ENCODE data around the gene KRTAP5-1.

Gene KRTAP5-1

DNA sequence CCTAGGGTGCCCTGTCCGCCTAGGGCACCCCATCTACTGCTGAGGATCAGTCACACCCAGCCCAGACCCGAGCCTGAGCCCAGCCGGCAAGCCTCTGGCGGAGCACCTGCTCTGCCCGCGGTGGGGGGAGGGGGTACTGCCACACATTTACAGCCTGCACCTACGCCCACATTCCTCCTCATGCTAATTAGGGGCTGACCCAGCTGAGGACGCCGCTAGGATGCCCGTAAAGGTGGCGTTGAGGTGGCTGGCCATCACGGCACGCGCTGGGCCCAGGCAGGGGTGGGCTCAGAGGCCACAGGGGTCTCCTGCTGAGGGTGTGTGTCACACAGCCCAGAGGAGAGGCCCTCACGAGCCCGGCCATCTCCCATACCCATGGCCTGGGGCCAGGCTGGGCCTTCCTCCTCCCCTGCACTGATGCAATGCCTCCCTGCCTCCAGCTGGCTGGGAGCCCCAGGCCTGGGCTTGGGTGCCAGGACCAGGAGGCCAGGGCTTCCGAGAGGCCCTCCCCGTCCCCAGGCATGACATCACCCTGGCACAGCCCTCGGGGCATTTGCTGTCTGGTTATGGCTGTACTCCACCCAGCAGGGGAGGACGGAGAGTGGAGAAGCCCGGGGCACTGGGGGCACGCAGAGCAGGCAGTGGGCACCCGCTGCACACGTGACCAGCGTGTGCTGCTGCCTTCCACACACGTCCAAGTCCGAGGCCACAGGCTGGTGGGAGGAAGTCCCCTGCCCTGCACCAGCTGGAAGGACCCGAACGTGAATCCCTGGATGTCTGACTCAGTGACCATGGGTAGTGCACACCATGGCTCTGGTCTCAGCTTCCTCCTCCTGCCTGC lies 25.8 kb downstream of the KRTAP5-1 start:
- peak; percentile 58 for DNase-seq (ENCODE audit: low read depth)

GRCh38 chr11:1558775-1559110 lies 26.3 kb downstream of the KRTAP5-1 start:
- no peak for DNase-seq (ENCODE audit: low read depth)

DNA sequence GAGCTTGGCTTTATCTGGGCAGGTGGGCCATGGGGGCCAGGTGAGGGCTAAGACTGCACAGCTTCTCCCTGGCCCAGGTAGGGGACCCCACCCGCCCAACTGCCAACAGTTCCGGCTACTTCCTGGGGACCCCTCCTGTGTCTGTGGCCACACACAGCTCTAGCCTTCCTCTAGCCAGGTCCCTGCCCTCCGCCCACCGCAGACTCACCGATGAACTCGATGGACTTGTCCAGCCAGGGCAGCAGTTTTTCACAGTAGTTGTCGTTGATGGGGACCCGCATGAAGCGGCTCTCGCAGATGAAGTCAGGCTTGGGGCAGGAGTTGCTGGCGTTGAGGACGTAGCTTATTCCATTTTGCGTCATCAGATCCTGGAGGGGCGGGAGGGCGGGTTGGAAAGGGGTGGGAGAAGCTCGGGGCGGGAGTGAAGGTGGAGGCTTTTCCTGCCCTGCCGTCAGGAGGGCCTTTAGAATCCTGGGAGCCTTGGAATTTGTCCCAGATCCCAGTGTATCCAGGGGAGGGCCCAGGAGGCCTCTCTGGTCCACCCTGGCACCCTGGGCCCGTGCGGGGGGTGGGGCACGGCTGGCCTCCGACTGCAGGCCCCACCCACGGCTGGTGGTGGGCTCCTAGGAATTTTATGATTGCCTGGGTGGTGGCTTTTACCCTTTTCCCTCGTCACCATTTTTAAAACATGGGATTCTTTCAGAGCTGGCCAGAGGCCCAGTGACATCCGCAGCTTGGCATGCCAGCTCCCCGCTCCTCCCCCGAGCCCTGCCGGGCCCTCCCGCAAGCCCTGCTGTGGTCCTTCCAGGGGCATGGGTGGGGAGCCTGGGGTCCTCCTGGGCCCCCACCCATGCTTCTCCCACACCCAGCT lies 26.9 kb downstream of the KRTAP5-1 start:
- DNase-seq (ENCODE audit: low read depth): peak; percentile 41

DNA sequence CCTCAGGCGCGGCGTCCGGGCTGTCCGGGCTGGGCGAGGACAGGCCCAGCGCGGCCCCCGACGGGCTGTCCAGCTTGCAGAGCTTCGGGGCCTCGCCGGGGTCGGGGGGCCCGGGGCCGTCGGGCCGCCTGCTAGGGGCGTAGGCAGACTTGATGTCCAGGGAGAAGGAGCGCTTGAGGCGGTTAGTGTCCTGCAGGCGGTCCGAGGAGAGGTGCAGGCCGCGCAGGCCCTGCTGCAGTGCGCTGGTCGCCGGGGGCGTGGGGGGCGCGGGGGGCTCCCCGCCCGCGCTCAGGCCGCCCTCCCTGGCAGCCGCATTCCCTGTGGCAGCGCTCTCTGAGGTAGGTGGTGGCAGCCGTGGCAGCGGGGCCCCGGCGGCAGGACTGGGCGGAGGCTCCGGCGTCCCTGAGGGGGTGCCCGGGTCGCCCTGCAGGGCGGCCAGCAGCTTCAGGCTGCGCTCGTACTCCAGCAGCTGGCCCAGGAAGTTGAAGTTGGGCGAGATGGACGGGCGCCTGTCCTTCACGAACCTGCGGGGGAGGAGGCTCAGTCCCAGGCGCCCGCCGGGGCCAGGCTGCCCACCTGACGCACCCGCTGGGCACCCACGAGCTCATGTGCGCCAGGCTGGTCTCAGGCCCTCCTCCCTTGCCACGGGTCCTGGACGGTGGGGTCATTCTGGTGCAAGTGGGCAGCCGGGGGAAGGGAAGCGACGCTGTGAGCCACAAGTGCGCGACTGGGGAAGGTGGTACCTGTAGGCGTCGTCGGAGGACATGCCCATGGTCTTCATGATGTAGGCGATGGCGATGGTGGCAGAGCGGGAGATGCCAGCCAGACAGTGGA lies 27.8 kb downstream of the KRTAP5-1 start:
- no peak for DNase-seq (ENCODE audit: low read depth)

DNA sequence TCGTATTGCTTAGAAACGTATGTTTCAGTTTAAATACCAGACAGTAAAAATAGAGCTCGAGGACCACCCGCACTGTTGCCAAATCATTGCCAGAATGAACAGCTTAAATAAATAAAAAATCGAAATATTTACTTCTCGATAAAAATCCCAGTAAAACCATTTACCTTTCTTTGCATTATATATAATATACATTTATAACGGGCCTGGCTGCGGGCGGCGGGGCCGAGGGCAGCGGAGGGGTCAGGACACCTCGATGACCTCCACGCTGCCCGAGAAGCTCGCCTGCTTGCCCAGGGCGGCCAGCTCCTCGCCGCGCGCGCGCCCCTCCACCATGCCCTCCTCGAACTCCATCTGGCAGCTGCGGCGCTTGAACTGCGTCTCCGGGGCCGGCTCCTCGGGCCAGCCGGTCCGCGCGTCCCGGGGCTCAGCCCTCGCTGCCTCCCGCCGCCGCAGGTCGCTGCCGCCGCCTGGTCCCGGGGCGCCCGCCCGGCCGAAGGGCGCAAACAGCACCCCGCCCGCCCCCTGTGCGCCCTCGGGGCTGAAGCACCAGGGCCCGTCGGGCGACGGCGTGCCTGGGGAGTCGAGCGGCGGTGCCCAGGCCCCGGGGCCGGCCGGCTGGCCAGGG lies 28.7 kb downstream of the KRTAP5-1 start:
- DNase-seq (ENCODE audit: low read depth): no peak

DNA sequence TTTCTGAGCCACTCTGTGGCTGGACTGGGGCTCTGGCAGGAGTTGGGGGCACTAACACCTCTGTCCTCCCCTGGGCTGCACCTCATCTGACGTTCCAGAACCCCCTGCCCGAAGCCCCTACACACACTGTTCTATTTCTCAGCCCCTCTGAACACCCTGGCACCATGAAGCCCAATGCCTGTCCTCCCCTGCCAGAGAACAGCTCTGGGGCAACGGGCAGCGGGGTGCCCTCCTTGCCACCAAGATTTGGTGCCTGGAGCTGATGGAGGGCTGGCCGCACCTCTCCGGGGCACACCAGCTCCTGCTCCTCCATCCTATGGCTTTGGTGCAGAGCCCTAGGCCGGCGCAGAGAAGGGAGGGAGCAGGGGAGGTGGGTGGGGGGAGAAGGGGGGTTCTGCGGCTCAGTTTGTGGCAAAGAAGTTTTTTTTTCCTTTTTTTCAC lies 29.4 kb downstream of the KRTAP5-1 start:
- DNase-seq (ENCODE audit: low read depth): no peak

- DNase-seq (ENCODE audit: low read depth): no peak
Observed at GRCh38 chr11:1554981-1555712, 29.9 kb downstream of the KRTAP5-1 start.

DNA sequence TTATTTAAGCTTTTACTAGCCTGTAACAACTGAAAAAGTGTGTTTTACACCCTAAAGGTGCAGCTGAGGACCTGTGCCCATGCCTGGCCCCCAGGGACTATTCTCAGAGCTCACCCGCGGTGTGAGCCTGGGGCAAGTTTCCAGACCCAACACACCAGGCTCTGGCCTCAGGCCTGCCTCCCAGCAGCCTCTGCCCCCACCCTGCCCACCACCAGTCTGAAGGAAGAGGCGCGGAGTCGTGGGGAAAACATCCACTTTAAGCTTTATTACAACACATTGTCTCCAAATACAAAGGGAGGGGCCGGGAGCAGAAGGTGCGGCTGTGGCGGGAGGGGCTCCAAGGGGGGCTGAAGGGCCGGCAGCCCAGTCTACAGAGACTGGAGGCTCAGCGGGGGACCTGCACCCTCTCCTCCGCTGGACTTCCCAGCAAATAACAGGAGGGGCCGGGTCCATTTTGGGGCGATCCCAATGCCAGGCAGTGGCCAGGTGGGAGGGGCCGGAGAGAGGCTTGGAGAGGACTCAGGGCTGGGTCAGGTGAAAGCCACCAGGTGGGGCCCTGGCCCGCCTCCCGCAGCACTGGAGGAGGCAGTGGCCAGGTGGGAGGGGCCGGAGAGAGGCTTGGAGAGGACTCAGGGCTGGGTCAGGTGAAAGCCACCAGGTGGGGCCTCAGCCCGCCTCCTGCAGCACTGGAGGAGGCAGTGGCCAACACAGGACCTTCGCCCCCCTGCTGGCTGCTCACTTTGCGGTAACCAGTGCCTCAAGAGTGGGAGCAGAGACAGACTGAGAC lies 31.1 kb downstream of the KRTAP5-1 start:
- no peak for DNase-seq (ENCODE audit: low read depth)

DNA sequence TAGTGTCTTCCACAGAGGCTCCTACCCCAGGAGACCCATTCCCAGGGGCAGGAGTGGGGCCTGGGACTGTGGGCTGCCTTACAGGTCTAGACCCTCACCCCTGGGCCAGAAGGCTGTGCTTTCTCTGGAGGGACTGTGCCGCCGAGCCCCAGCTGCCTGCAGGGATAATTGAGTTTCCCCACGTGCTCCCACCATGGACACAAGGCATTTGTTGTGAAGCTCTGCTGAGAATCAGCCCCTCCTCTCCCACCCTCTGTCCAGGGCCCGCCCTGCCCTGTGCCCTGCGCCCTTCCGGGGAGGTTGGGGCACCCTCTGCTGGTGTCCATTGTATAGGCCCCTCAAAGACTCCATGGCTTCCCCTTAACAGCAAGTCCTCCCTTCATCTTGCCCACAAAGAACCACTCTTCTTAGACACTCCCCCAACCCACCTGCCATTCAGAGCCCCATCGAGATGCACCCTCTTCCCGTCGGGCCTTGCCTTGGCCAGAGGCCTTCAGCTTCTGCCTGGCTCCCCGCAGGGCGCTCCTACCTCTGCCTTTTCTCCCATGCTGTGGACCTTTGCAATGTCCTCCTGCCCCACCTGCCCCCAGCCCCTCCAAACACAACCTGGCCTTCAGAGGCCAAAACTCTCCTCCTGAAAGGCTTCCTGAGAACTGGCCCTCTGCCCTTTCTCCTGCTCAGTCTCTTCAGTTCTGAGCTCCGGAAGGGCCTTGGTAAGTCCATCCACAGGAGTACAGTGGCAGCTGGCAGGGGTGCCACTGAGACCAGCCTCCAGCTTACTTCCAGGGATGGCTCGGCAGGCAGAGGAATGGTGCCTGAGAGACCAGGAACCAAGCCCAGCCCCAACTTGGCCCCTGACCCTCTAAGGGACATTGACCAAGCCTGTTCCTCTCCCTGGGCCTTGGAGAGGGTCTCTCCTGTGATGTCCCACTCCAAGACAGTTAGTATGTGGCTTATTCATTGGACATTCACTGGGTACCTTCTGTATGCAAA lies 35.4 kb downstream of the KRTAP5-1 start:
- DNase-seq (ENCODE audit: low read depth): no peak

DNA sequence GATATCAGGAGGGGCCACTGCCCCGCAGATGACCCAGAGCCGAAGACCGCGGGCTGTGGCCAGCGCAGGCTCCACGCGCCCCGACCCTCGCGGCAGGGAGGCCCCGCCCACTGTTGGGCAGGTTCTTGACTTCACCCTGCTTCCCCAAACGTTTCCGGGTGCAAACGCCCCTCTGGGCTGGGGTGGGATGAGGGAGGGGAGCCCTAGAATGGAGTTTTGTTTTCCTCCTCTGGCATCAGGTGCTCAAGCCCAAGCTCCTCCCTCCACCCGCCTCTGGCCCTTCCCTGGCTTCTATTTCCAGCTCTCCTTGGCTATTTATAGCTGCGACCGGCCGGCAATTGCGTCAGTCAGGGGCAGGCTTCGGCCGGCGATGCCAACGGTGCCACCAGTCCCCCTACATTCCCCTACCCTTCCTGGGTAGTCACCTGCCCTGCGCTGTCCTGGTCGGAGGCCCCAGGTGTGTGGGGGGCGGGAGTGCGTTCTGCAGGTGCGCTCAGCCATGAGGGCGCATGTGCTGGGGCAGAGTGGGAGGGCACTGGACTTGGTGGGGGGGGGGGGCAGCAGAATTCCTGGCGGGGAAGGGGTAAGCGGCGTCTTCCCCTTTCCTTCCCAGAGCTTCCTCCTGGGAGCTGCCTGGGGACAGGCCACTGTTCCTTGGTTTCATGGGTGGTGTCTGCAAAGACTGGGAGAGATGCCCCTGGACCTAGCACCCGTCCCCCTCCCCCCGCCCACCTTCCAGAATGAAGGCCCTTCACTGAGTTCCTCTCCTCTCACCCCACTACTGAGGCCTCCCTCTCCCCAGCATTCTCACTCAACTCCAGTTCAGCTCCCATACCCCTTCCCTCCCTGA lies 36.6 kb downstream of the KRTAP5-1 start:
- DNase-seq (ENCODE audit: low read depth): no peak

DNA sequence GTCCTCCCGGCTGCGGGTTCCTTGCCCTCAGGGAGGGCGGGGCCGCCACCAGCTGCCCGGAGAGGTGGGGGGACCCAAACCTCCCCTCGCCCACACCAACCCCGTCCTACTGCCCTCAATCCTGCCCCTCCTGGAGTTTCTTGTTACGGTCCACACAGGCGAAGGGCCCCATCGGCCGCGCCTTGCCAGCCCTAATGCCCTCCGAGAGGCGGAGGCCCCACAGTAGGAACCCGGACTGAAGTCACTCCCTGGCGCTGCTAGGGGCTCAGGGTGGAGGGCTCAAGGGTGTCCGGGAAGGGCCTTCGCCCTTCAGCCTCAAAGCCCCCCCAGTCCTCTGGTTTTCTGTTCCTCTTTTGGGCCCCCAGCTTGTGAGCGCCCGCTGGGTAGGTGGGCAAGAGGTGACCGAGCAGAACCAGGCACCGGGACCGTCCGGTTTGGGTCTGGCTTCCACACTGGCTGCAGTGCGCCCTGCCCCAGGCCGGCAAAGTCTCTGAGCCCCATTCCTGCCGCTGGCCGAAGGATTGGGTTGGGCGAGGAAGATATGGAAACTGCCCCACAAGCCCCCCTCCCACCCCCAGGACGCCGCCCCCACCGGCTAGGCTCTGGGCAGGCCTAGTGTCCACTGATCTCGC lies 37.5 kb downstream of the KRTAP5-1 start:
- no peak for DNase-seq (ENCODE audit: low read depth)

DNA sequence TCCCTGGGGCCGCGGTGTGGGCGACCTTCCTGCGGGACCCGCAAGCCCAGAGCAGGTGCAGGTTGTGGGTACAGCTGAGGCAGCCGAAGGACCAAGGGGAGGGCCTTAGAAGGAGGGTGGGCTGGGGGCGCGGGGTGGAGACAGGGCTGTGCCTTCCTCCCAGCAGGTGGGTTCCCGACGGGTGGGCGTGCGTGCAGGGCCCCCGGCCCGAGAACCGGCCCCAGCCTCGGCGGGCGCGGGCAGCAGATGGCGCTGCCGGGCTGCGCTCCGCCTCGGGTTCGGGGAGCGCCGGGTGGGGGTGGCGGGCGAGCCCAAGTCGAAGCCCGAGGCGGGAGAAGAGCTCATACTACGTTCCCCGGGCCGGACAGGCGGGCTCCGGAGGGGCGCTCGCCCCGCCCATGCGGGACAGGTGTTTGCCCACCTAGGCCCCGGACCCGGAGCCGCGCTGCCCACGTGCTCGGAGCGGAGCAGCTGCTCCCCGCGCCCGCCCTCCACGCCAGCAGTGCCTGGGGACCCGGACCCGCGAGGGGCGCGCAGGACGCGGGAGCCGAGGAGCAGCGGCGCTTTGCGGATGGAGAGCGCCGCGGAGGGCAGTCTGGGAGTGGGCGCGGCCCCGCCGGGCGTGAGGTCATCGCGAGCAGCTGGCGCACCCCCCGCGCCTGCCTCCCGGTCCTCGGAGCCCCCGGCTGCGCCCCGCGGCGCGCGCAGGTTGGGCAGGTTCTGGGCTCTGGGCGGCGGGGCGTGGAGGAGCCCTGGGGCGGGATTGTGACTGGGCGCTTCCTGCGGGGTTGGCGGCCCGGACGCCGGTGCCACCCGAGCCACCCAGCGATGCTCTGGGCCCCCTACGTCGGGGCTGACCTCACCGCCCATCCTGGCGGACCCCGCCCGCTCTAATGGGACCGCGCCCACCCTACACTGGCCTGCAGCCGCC lies 38.3 kb downstream of the KRTAP5-1 start:
- no peak for DNase-seq (ENCODE audit: low read depth)

- no peak for DNase-seq (ENCODE audit: low read depth)
Observed at GRCh38 chr11:1546077-1546535, 39.0 kb downstream of the KRTAP5-1 start.

- no peak for DNase-seq (ENCODE audit: low read depth)
Observed at GRCh38 chr11:1545432-1545831, 39.7 kb downstream of the KRTAP5-1 start.

GRCh38 chr11:1544536-1544935 lies 40.5 kb downstream of the KRTAP5-1 start:
- no peak for DNase-seq (ENCODE audit: low read depth)

GRCh38 chr11:1543606-1544263 lies 41.3 kb downstream of the KRTAP5-1 start:
- no peak for DNase-seq (ENCODE audit: low read depth)
